Glutamatergic neuron (in vitro differentiated cells): ENCODE data around the gene PEX14. TPM values are rescaled to one million over a fixed set of nuclear protein-coding genes. Genes with fewer than 3 reads are reported as not detected.

Experiments used
- DNase-seq: peaks from one replicate; pipeline ENCODE4 v3.0.0; 2022
- H3K27ac Mint-ChIP-seq: one replicate; pipeline ENCODE4 v1.8.0; 2020; ENCODE audit warnings: mild to moderate bottlenecking, mixed read lengths, inconsistent platforms; ENCODE audit not compliant: unreplicated experiment
- H3K27me3 Mint-ChIP-seq: one replicate; pipeline ENCODE4 v1.8.0; 2020; ENCODE audit warnings: mild to moderate bottlenecking, moderate library complexity, mixed read lengths, inconsistent platforms; ENCODE audit not compliant: unreplicated experiment
- H3K36me3 Mint-ChIP-seq: one replicate; pipeline ENCODE4 v1.8.0; 2020; ENCODE audit warnings: mild to moderate bottlenecking, mixed read lengths, inconsistent platforms; ENCODE audit not compliant: unreplicated experiment
- H3K4me1 Mint-ChIP-seq: one replicate; pipeline ENCODE4 v1.8.0; 2020; ENCODE audit warnings: mild to moderate bottlenecking, low read depth, mixed read lengths, inconsistent platforms; ENCODE audit not compliant: unreplicated experiment
- H3K4me3 Mint-ChIP-seq: one replicate; pipeline ENCODE4 v1.8.0; 2020; ENCODE audit warnings: mild to moderate bottlenecking, mixed read lengths, inconsistent platforms; ENCODE audit not compliant: unreplicated experiment
- H3K9me3 Mint-ChIP-seq: one replicate; pipeline ENCODE4 v1.8.0; 2020; ENCODE audit warnings: mild to moderate bottlenecking, moderate library complexity, mixed read lengths, inconsistent platforms; ENCODE audit not compliant: unreplicated experiment
- CTCF ChIP-seq: fragments of 200-600 bp; sonication (generic); IDR thresholded peaks from one replicate; pipeline ENCODE4 v1.5.0; 2021; ENCODE audit not compliant: partially characterized antibody, unreplicated experiment
- total RNA-seq: library from RNA; stranded (reverse); fragmentation: NEBNext Ultra II Directional; extraction: Animal tissue kit (Norgen Biotek cat#: 25700); gene quantifications from one replicate; pipeline ENCODE4 v1.2.1, GENCODE V29; 2021; ENCODE audit not compliant: unreplicated experiment

PEX14 gene
- total RNA-seq, 1 donor from 2014 or later = 25.8 TPM

- H3K9me3 Mint-ChIP-seq = peaks cover 8% of the 10 kb centered on the region
- H3K27me3 Mint-ChIP-seq = peaks cover 7% of the 10 kb centered on the region
- H3K27ac Mint-ChIP-seq = no peak overlapping the region
- H3K36me3 Mint-ChIP-seq = no peaks in the 10 kb centered on the region
- no peak for DNase-seq
- H3K4me1 Mint-ChIP-seq = peaks cover 6% of the 10 kb centered on the region
- TF ChIP-seq CTCF = no peak
- no peak overlapping the region for H3K4me3 Mint-ChIP-seq
These were observed 160.5 kb downstream of the PEX14 start for GRCh38 chr1:10635085-10635896.

DNA sequence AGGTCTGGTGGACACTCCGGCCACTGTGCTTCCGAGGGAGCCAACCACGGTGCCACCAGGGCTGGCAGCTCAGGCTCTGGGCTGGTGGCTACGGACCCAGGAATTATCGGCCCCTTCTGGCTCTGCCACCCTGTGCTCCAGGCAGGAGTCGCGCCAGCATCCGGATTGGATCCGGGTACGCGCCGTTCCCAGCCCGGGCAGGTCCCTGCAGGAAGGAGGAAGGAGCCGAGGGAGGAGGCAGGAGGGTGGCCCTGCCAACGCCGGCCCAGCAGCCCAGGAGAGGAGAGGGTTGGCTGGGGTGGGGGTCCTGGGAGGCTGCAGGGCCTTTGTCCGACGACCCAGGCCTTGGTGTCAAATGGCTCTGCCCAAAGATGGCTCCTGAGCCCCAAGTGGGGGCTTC, 161.2 kb downstream of the PEX14 start:
- no peak overlapping the region for H3K4me3 Mint-ChIP-seq
- peaks cover 5% of the 10 kb centered on the region for H3K27me3 Mint-ChIP-seq
- no peak for DNase-seq
- no peak for TF ChIP-seq CTCF
- peaks cover 8% of the 10 kb centered on the region for H3K9me3 Mint-ChIP-seq
- peaks cover 7% of the 10 kb centered on the region for H3K4me1 Mint-ChIP-seq
- no peaks in the 10 kb centered on the region for H3K36me3 Mint-ChIP-seq
- no peak overlapping the region for H3K27ac Mint-ChIP-seq

GRCh38 chr1:10637400-10637799, 162.7 kb downstream of the PEX14 start:
- Mint-ChIP-seq H3K27ac (no peak overlapping the region), H3K27me3 (peaks cover 5% of the 10 kb centered on the region), H3K4me3 (peak overlapping the region; percentile 71), H3K4me1 (peaks cover 12% of the 10 kb centered on the region), H3K36me3 (no peaks in the 10 kb centered on the region), H3K9me3 (peaks cover 8% of the 10 kb centered on the region)
- DNase-seq = no peak
- no peak for TF ChIP-seq CTCF

DNA sequence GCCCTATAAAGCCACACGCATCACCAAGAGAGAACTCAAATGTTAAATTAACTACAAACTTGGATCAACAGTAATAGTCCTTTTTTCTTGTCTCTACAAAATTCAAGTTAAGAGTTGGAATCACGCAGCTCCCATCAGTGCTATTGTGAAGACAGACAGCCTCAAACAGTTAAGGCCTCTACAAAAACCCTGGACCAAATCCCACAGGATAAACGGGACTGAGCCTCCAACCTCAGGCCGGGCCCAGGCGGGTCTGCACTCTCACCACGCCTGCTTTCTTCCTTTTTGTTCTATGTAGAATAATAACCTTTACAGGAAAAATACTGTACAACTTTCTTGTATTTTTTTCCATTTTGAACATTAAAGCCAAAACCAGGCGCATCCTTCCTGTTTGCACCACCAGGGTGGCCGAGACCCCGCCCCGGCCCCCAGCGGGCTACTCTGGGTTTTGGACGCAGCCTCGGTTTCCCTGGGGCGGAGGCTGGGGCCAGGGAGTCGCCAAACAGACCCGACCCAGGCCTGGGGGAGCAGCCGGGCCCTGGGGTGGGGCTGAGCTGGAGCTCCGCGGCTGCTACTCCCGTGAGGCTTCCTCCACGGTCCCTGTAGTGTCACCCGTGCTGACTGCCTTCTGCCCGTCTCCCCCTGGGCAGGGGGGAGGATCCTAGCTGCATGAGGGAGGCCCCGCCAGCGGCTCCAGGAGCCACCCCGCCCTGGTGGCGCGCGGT, 163.2 kb downstream of the PEX14 start:
- peak overlapping the region; percentile 55 for H3K4me3 Mint-ChIP-seq
- peaks cover 5% of the 10 kb centered on the region for H3K27me3 Mint-ChIP-seq
- H3K27ac Mint-ChIP-seq = no peak overlapping the region
- H3K9me3 Mint-ChIP-seq = peaks cover 8% of the 10 kb centered on the region
- no peaks in the 10 kb centered on the region for H3K36me3 Mint-ChIP-seq
- peaks cover 12% of the 10 kb centered on the region for H3K4me1 Mint-ChIP-seq
- peak; percentile 21 for TF ChIP-seq CTCF
- no peak for DNase-seq

GRCh38 chr1:10638559-10639005, 163.8 kb downstream of the PEX14 start:
- Mint-ChIP-seq H3K9me3 (peaks cover 9% of the 10 kb centered on the region), H3K36me3 (no peaks in the 10 kb centered on the region), H3K4me1 (peaks cover 12% of the 10 kb centered on the region), H3K27ac (no peak overlapping the region), H3K27me3 (peaks cover 5% of the 10 kb centered on the region), H3K4me3 (no peak overlapping the region)
- no peak for TF ChIP-seq CTCF
- no peak for DNase-seq
